Measurements from ENCODE around the gene RHBDL3. TPM values are rescaled to one million over a fixed set of nuclear protein-coding genes. Genes with fewer than 3 reads are reported as not detected.

The RHBDL3 gene
- total and polyA plus RNA-seq, 2 experiments from 2014 or later, result 0.28 to 0.70 TPM

GRCh38 chr17:32327911-32328310 is 62.3 kb downstream of the RHBDL3 start:
- TF ChIP-seq, protein P1, sequence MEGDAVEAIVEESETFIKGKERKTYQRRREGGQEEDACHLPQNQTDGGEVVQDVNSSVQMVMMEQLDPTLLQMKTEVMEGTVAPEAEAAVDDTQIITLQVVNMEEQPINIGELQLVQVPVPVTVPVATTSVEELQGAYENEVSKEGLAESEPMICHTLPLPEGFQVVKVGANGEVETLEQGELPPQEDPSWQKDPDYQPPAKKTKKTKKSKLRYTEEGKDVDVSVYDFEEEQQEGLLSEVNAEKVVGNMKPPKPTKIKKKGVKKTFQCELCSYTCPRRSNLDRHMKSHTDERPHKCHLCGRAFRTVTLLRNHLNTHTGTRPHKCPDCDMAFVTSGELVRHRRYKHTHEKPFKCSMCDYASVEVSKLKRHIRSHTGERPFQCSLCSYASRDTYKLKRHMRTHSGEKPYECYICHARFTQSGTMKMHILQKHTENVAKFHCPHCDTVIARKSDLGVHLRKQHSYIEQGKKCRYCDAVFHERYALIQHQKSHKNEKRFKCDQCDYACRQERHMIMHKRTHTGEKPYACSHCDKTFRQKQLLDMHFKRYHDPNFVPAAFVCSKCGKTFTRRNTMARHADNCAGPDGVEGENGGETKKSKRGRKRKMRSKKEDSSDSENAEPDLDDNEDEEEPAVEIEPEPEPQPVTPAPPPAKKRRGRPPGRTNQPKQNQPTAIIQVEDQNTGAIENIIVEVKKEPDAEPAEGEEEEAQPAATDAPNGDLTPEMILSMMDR (IDR thresholded peaks at IDR 0.05; ENCODE audit: poor library complexity), result no peak
- TF ChIP-seq EZH2phosphoT487 (IDR thresholded peaks at IDR 0.05; ENCODE audit: low read depth, severe bottlenecking, unreplicated experiment) (no peak), EZH2 (IDR thresholded peaks at IDR 0.05; ENCODE audit: borderline replicate concordance) (no peak)
- Histone ChIP-seq H4K20me1 (ENCODE audit: insufficient read depth, poor library complexity, severe bottlenecking) (no peaks in the 10 kb centered on the region), H3K36me3 (replicated peaks; ENCODE audit: insufficient read depth, low read depth) (no peaks in the 10 kb centered on the region), H3K4me3 (no peak overlapping the region), H3K79me2 (no peaks in the 10 kb centered on the region), H3K4me2 (no peak overlapping the region), H3K9me3 (ENCODE audit: low read depth) (no peaks in the 10 kb centered on the region), H3K27ac (no peak overlapping the region), H3K9me2 (replicated peaks; ENCODE audit: insufficient read depth) (no peaks in the 10 kb centered on the region), H3K4me1 (ENCODE audit: insufficient read depth) (no peaks in the 10 kb centered on the region), H2AFZ (no peak overlapping the region), H3K27me3 (no peaks in the 10 kb centered on the region)
- DNase-seq (ENCODE audit: low spot score), result no peak
- WGBS (ENCODE audit: low lambda C conversion rate, missing lambda C conversion rate), result 94% methylated on average over 1 of the region's 1 CpG

GRCh38 chr17:32330147-32330546 is 64.5 kb downstream of the RHBDL3 start:
- Histone ChIP-seq H3K79me2 (no peaks in the 10 kb centered on the region), H3K9me3 (ENCODE audit: low read depth) (no peaks in the 10 kb centered on the region), H2AFZ (no peak overlapping the region), H3K4me3 (no peak overlapping the region), H3K4me1 (ENCODE audit: insufficient read depth) (no peaks in the 10 kb centered on the region), H4K20me1 (ENCODE audit: insufficient read depth, poor library complexity, severe bottlenecking) (no peaks in the 10 kb centered on the region), H3K9me2 (replicated peaks; ENCODE audit: insufficient read depth) (no peaks in the 10 kb centered on the region), H3K27me3 (no peaks in the 10 kb centered on the region), H3K27ac (no peak overlapping the region), H3K4me2 (no peak overlapping the region), H3K36me3 (replicated peaks; ENCODE audit: insufficient read depth, low read depth) (no peaks in the 10 kb centered on the region)
- WGBS (ENCODE audit: low lambda C conversion rate, missing lambda C conversion rate), result 90% methylated on average over 3 of the region's 3 CpGs
- no peak for DNase-seq (ENCODE audit: low spot score)
- TF ChIP-seq EZH2phosphoT487 (IDR thresholded peaks at IDR 0.05; ENCODE audit: low read depth, severe bottlenecking, unreplicated experiment) (no peak), EZH2 (IDR thresholded peaks at IDR 0.05; ENCODE audit: borderline replicate concordance) (no peak)
- TF ChIP-seq, protein P1 (IDR thresholded peaks at IDR 0.05; ENCODE audit: poor library complexity), result no peak

DNA sequence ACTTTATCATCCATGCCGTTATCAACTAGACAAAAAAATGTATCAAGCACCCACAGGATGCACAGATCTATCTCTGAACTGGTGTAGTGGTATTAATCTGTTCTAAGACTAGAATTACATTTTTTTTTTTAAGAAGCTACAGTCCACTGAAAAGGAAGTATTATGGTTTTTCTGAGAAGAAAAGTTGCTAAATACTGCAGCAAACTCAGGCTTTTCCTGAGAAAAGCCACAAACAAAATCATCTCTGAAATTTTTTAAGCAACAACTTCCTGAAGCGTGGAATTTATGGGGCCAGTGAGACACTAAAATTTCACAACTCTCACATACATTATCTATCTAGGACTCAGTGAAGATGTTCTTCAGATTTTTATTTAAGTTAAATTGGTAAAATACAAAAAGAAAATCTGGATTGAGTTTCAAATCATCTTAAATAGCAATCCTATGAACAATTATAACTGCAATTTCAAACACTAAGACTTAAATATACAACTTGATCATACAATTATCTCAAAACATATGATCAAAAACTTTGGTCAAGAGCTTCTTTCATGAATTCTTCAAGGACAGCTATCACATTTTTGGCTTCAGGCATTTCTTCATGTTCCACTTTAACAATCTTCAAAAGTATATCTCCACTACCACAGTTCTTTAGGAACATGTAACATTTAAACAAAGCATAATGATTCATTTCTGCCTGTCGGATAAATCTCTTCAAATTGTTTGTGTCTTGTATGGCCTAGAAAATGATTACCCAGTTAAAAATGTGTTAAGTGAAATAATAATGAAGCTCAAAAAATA is 65.8 kb downstream of the RHBDL3 start:
- TF ChIP-seq EZH2phosphoT487 (IDR thresholded peaks at IDR 0.05; ENCODE audit: low read depth, severe bottlenecking, unreplicated experiment) (no peak), EZH2 (IDR thresholded peaks at IDR 0.05; ENCODE audit: borderline replicate concordance) (no peak)
- H3K27ac ChIP-seq, result no peak overlapping the region
- no peaks in the 10 kb centered on the region for H3K9me3 ChIP-seq (ENCODE audit: low read depth)
- H4K20me1 ChIP-seq (ENCODE audit: insufficient read depth, poor library complexity, severe bottlenecking), result no peaks in the 10 kb centered on the region
- no peaks in the 10 kb centered on the region for H3K27me3 ChIP-seq
- H3K36me3 ChIP-seq (replicated peaks; ENCODE audit: insufficient read depth, low read depth), result no peaks in the 10 kb centered on the region
- no peak for DNase-seq (ENCODE audit: low spot score)
- no peaks in the 10 kb centered on the region for H3K4me1 ChIP-seq (ENCODE audit: insufficient read depth)
- 80% methylated on average over 3 of the region's 3 CpGs for whole genome bisulfite sequencing (ENCODE audit: low lambda C conversion rate, missing lambda C conversion rate)
- H2AFZ ChIP-seq, result no peak overlapping the region
- no peaks in the 10 kb centered on the region for H3K79me2 ChIP-seq
- no peak overlapping the region for H3K4me2 ChIP-seq
- no peak overlapping the region for H3K4me3 ChIP-seq
- H3K9me2 ChIP-seq (replicated peaks; ENCODE audit: insufficient read depth), result no peaks in the 10 kb centered on the region

DNA sequence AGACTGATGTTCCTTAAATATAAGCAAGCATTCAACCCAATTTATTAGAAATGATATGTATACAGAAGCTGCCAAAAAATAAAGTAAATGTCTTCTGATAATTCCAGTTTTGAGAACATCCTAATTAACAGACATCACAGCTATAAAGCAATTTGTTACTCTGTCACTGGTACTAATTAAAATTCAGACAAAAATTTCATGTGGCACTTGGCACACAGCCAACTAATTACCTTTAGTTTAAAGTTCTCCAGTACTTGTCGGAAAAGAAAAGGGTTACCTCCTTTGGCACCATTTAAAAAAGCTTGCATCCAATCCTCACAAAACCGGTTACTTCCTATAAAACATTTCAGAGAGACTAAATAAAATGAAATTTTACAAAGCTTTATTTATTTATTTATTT is 67.6 kb downstream of the RHBDL3 start:
- Histone ChIP-seq H2AFZ (no peak overlapping the region), H3K9me2 (replicated peaks; ENCODE audit: insufficient read depth) (no peaks in the 10 kb centered on the region), H4K20me1 (ENCODE audit: insufficient read depth, poor library complexity, severe bottlenecking) (no peaks in the 10 kb centered on the region), H3K27ac (no peak overlapping the region), H3K36me3 (replicated peaks; ENCODE audit: insufficient read depth, low read depth) (no peaks in the 10 kb centered on the region), H3K9me3 (ENCODE audit: low read depth) (no peaks in the 10 kb centered on the region), H3K4me1 (ENCODE audit: insufficient read depth) (no peaks in the 10 kb centered on the region), H3K79me2 (no peaks in the 10 kb centered on the region), H3K4me3 (no peak overlapping the region), H3K4me2 (no peak overlapping the region), H3K27me3 (no peaks in the 10 kb centered on the region)
- TF ChIP-seq EZH2phosphoT487 (IDR thresholded peaks at IDR 0.05; ENCODE audit: low read depth, severe bottlenecking, unreplicated experiment) (no peak), EZH2 (IDR thresholded peaks at IDR 0.05; ENCODE audit: borderline replicate concordance) (no peak)
- TF ChIP-seq, protein P1 (IDR thresholded peaks at IDR 0.05; ENCODE audit: poor library complexity), result no peak
- DNase-seq (ENCODE audit: low spot score), result no peak
- WGBS (ENCODE audit: low lambda C conversion rate, missing lambda C conversion rate), result 91% methylated on average over 2 of the region's 2 CpGs

All from hepatocyte (in vitro differentiated cells).